ENCODE results near the gene RBMS3. TPM values are rescaled to one million over a fixed set of nuclear protein-coding genes. Genes with fewer than 3 reads are reported as not detected.

RBMS3 gene
- total and polyA plus RNA-seq, 2 of the 8 experiments (the other 6 are each of a cell fraction or from before 2014, with no cell fraction given), result 3.7 to 6.9 TPM

- no peak for TF ChIP-seq USF2 (IDR thresholded peaks at IDR 0.05; ENCODE audit: low read length)
- TF ChIP-seq MAFK (IDR thresholded peaks at IDR 0.05; ENCODE audit: low read depth, low read length), result no peak
- TF ChIP-seq KDM5A (IDR thresholded peaks at IDR 0.05; ENCODE audit: low read length), result no peak
These were observed 414.3 kb downstream of the RBMS3 start (continued) for GRCh38 chr3:29695201-29695600.
